ENCODE results near the gene FAM193B.

Gene FAM193B

DNA sequence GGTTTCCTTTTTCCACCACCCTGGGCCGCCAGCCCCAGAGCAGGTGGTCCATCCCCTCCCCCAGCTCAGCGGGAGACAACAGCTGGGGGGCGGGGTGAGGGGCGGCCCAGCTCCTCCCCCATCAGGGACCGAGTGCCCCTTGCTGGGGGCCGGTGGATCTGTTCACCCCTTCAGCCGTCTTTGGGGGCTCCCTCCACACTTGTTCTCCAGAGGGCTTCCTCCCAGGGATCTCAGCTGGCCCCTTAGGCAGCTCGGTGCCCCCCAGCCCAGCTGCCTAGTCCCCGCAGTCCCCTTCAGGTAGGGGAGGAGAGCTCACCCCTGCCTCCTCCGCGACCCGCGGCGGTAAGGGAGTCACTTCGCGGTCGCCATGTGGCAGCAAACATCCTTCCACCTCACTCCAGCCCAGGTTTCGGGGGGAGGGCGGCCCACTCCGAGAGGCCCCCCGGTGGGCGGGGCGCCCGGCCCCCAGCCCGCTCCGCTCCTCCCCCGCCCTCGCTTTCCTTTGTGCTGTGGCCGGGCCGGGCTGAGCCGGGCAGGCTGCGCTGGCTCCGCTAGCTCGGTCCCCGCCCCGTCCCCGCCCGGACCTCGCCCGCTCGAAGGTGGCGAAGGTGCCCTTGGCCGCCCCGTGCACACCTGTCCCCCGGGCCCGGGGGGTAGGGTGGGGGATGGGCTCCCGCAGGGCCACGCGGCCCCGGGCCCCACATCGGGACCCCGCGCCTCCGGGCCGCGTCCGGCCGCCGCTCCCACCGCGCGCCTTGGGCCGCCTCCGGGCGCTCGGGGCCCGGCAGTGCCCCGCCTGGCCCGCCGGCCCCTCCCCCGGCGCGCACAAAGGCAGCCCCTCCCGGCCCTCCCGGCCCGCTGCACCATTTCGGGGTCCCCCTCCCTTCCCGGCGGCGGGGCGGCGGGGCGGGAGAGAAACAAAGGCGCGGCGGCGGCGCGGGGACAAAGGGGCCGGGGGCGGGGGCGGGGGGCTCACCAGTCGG is 81.6 kb downstream of the FAM193B start:
- DNase-seq (ENCODE audit: low spot score) (peak; percentile 75), FAIRE-seq (no peak)

DNA sequence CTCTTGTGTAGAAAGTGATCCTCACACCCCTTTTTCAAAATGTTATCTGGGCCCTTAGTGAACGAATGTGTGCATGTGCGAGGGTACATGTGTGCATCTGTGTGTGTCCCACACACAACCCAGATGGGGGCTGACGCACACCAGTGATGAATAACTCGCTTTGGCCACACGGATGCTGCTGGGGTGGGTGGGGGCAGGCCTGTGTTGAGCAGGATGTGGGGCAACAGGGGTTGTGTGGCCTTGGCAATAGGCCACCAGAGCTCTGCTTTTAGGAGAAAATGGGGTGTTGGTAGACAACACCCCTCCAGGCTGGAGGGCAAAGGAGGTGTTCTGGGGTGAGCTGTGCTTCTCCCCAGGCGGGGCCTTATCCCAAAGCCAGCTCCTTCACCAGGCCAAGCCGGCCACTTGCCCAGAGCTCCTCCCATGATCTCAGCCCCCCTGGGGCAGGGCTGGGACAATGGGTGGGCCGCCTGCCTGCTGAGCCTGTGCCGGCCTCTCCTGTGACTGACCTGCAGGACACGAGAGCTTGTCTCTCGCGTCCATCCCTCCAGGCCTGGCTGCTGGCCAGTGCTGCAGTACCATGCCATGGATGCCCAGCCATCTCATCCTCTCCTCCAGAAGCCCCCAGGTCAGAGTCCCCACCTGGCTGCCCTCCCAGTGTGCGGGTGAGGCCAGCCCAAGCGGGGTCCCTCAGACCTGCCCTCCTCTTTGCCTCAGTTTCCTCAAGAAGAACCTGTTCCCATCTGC is 82.6 kb downstream of the FAM193B start:
- FAIRE-seq: no peak
- no peak for DNase-seq (ENCODE audit: low spot score)

DNA sequence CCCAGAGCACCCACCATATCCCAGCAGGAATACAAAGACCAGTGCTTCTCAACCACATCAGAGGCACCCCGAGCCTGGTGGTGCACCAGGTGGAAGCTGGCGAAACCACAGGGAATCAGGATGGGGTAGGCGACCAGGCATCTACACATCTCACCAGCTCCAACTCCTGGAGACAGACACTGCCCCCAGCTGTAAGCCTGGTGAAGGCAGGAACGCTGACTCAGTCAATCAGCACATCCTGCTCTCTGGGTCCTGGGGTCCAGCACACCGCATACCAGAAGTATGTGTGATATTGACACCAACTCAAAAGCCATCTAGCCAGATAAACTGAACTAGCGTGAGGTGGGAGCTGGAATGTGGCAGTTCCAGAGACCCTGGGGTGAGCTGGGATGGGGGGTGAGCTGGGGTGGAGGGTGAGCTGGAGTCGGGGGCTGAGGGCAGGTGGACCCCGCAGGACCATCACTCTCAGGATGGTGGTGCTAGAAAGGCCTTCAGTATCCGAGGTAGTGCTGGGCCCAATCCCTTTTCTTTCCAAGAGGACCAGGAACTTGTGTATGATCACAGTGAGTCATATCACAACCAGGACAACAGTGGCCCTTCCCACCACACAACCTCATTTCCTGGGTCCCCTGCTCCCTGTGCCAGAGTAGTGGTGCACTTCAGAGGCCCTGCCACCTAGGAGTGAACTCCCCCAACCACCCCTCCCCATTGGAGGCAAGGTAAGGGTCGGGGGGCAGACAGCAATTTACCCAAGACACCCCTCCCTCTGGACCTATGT is 83.4 kb downstream of the FAM193B start:
- DNase-seq (ENCODE audit: low spot score): no peak
- FAIRE-seq: peak; percentile 35

Measured in urothelium cell line (cell line).